Progenitor cell of endocrine pancreas (in vitro differentiated cells): ENCODE data around the gene CFAP210. TPM values are rescaled to one million over a fixed set of nuclear protein-coding genes. Genes with fewer than 3 reads are reported as not detected.

ENCODE experiments used
- DNase-seq: peaks from one replicate; pipeline ENCODE4 v3.0.0; 2021; ENCODE audit warnings: low spot score; ENCODE audit not compliant: unreplicated experiment
- H3K27ac Mint-ChIP-seq: 2 replicates; pipeline ENCODE4 v1.8.0; 2021; ENCODE audit warnings: mild to moderate bottlenecking, moderate library complexity, mixed read lengths
- H3K27me3 Mint-ChIP-seq: 2 replicates; pipeline ENCODE4 v1.8.0; 2021; ENCODE audit warnings: mixed read lengths
- H3K36me3 Mint-ChIP-seq: 2 replicates; pipeline ENCODE4 v1.8.0; 2022; ENCODE audit warnings: mixed read lengths; ENCODE audit not compliant: insufficient read depth
- H3K4me1 Mint-ChIP-seq: 2 replicates; pipeline ENCODE4 v1.8.0; 2021; ENCODE audit warnings: low read depth, mixed read lengths
- H3K4me3 Mint-ChIP-seq: 2 replicates; pipeline ENCODE4 v1.8.0; 2021; ENCODE audit warnings: low read depth, mild to moderate bottlenecking, moderate library complexity, mixed read lengths
- H3K9me3 Mint-ChIP-seq: 2 replicates; pipeline ENCODE4 v1.8.0; 2021; ENCODE audit warnings: low read depth, mixed read lengths
- total RNA-seq: library from RNA; stranded (reverse); gene quantifications from 2 replicates; pipeline ENCODE4 v1.2.1, GENCODE V29; 2021
- TF ChIP-seq, protein P1 (sequence below): fragments of 200-600 bp; sonication (generic); IDR thresholded peaks from one replicate; pipeline ENCODE4 v1.5.0; 2021; ENCODE audit warnings: antibody characterized with exemption, mild to moderate bottlenecking; ENCODE audit not compliant: unreplicated experiment

The CFAP210 gene
- total RNA-seq, 1 donor from 2014 or later: 1.6 TPM

DNA sequence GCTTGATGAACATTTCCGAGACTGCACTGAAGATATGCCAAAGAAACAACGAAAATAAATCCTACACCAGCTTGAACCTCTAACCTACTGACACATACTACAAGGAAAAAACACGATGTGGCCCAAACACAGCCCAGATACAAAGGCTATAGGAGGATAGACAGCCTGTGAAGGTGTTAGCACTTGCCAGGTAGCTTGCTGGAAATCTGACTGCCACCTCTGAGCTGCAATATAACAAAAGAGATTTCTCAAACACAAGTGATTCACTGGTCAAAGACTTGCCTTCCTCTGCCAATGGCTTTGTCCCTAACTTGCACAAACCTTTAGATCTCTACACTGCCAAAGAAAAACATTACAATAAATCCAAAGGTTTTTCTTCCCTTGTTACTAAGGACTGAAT, 21.1 kb downstream of the CFAP210 start:
- no peak overlapping the region for H3K27ac Mint-ChIP-seq
- H3K36me3 Mint-ChIP-seq: no peaks in the 10 kb centered on the region
- H3K4me3 Mint-ChIP-seq: no peak overlapping the region
- H3K4me1 Mint-ChIP-seq: peaks cover 4% of the 10 kb centered on the region
- TF ChIP-seq, protein P1, sequence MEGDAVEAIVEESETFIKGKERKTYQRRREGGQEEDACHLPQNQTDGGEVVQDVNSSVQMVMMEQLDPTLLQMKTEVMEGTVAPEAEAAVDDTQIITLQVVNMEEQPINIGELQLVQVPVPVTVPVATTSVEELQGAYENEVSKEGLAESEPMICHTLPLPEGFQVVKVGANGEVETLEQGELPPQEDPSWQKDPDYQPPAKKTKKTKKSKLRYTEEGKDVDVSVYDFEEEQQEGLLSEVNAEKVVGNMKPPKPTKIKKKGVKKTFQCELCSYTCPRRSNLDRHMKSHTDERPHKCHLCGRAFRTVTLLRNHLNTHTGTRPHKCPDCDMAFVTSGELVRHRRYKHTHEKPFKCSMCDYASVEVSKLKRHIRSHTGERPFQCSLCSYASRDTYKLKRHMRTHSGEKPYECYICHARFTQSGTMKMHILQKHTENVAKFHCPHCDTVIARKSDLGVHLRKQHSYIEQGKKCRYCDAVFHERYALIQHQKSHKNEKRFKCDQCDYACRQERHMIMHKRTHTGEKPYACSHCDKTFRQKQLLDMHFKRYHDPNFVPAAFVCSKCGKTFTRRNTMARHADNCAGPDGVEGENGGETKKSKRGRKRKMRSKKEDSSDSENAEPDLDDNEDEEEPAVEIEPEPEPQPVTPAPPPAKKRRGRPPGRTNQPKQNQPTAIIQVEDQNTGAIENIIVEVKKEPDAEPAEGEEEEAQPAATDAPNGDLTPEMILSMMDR: no peak
- H3K27me3 Mint-ChIP-seq: no peaks in the 10 kb centered on the region
- no peak for DNase-seq
- H3K9me3 Mint-ChIP-seq: no peaks in the 10 kb centered on the region

DNA sequence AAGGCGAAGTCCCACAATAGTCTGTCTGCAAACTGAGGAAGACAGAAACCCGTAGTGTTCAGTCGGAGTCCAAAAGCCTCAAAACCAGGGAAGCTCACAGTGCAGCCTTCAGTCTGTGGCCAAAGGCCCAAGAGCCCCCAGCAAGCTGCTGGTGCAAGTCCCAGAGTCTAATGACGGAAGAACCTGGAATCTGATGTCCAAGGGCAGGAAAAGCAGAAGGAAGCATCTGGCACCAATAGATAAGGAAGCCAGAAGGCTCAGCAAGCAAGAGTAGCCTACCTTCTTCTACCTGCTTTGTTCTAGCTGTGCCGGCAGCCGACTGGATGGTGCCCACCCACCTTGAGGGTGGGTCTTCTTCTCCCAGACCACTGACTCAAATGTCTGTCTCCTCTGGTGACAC, 21.8 kb downstream of the CFAP210 start:
- Mint-ChIP-seq H3K4me3 (no peak overlapping the region), H3K27ac (no peak overlapping the region), H3K27me3 (no peaks in the 10 kb centered on the region), H3K9me3 (no peaks in the 10 kb centered on the region), H3K4me1 (peaks cover 6% of the 10 kb centered on the region), H3K36me3 (no peaks in the 10 kb centered on the region)
- TF ChIP-seq, protein P1: no peak
- DNase-seq: no peak

DNA sequence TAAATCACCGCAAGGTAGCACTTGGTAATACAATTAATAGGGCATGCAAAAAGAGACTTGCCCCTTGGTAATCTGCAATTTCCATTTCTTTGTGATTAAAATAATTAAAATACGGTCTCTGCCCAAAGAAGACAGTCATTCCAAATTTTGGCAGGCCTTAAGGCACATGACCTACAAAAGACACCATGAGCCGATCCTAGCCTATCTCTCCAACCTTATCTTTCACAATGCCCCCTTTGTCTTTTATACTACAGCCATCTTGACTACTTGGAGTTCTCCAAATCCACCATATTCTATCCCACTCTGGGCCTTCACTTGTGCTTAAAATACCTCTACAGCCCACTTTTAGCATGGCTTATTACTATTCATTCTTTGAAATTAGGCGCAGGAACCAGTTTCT, 23.3 kb downstream of the CFAP210 start:
- Mint-ChIP-seq H3K4me1 (peaks cover 6% of the 10 kb centered on the region), H3K4me3 (no peak overlapping the region), H3K36me3 (no peaks in the 10 kb centered on the region), H3K27me3 (no peaks in the 10 kb centered on the region), H3K27ac (no peak overlapping the region), H3K9me3 (no peaks in the 10 kb centered on the region)
- no peak for DNase-seq
- TF ChIP-seq, protein P1: no peak

DNA sequence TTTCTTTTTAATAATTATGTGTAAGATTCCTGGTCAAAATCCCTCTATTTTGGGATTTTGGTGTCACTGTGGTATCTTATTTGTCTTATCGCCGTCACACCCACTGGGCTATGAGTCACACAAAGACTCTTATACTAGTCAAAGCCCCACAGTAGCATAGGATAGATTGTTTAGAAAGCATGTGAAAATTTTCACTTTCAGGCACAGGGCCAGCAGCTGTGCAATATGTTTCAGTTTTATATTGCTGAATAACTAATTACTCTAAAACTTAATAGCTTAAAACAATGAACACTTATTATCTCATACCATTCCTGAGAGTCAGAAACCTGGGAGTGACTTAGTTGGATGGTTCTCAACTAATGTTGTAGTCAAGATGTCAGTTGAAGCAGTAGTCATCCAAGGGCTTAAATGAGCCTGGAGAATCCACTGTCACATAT, 24.0 kb downstream of the CFAP210 start:
- TF ChIP-seq, protein P1: no peak
- Mint-ChIP-seq H3K27me3 (no peaks in the 10 kb centered on the region), H3K4me3 (no peak overlapping the region), H3K4me1 (peaks cover 6% of the 10 kb centered on the region), H3K27ac (no peak overlapping the region), H3K9me3 (no peaks in the 10 kb centered on the region), H3K36me3 (no peaks in the 10 kb centered on the region)
- DNase-seq: no peak

DNA sequence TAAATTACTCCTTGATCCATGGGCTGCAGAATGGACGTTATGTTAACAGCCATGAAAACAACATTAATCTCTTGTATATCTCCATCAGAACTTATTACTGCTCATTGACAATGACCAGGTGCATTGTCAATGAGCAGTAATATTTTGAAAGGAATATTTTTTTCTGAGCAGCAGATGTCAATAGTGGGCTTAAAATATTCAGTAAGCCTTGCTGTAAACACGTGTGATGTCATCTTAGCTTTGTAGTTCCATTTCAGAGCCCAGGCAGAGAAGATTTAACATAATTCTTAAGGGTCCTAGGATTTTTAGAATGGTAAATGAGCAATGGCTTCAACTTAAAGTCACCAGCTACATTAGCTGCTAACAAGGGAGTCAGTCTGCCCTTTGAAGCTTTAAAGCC, 26.6 kb downstream of the CFAP210 start:
- no peak overlapping the region for H3K4me3 Mint-ChIP-seq
- TF ChIP-seq, protein P1: no peak
- peaks cover 4% of the 10 kb centered on the region for H3K36me3 Mint-ChIP-seq
- H3K27ac Mint-ChIP-seq: no peak overlapping the region
- no peak for DNase-seq
- H3K4me1 Mint-ChIP-seq: peaks cover 6% of the 10 kb centered on the region
- no peaks in the 10 kb centered on the region for H3K27me3 Mint-ChIP-seq
- no peaks in the 10 kb centered on the region for H3K9me3 Mint-ChIP-seq
